GM19438 (cell line): ENCODE data around the gene PGGHG.
A peak's percentile ranks its signal among the peaks of the same experiment; 100 is the strongest.
"Not testable (repeated sequence)": the region's sequence is repeated elsewhere in the genome, so short reads cannot be mapped to it uniquely, and the experiment has no call there.

Source experiments
- ATAC-seq: cut with Tn5 transposase; IDR thresholded peaks from one replicate; pipeline ENCODE4 v1.9.1; 2021; ENCODE audit warnings: low read depth; ENCODE audit not compliant: unreplicated experiment

The PGGHG gene

DNA sequence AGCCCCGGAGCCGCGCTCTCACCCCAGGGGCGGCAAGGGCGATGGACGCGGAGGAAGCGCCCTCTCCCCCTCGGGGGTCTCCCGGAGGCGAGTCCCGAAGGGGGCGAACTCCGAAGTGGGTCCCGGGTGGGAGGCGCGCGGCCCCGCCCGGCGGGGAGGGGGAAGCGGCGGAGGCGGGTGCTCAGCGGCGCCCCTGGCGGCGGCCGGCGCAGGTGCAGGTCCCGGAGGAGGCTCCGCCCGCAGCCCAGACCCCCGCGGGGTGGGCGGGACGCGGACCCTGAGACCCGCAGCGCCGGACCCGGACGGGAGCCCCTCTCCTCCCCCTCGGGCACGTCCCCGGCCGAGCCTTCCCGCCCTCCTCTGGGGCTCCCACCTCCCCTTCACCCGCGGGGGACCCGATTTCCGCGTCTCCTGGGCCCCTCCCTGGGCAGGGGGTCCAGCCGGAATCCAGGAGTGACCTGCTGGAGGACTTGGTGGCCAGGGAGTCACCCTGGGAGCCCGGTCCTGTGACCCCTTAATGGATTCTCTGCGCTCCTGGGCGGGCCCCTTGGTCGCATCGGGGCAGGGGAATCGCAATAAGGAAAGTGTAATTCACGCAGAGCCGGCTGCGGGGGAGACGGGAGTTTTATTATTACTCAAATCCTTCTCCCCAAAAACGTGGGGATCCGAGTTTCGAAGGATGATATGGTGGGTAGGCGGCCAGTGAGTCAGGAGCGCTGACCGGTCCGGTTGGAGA lies 22.3 kb downstream of the PGGHG start:
- not testable (repeated sequence) for ATAC-seq

DNA sequence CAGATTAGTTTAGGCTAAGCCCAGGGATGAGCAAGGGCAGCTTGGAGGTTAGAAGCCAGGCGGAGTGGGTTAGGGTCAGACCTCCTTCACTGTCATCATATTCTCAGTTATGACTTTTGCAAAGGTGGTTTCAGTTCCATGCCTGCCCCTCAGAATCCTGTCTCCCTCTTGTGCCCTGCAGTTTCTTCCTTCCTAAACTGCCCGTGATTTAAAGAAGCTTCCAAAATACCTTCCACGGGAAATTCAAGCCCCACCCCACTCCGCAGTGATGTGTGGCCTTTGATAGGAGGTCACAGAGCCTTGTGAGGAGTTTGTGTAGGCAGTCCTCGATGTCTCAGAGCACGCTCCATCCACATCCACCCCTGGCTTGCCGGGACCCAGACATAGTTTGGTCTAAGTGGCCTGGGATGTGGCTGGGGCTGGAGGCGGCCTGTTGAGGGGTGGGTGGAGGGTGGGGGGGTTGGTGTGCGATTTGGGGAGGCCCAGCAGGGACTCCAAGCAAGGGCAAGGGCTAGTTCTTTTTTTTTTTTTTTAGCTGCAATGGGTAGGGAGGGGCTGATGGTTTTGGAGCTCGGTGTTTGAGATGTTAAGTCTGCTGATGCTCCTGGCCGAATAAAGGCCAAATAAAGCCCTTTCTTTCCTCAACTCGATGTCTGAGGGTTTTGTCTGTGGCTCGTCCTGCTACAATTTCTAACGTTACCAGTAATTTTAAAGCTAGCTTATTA lies 23.3 kb downstream of the PGGHG start:
- no peak for ATAC-seq

DNA sequence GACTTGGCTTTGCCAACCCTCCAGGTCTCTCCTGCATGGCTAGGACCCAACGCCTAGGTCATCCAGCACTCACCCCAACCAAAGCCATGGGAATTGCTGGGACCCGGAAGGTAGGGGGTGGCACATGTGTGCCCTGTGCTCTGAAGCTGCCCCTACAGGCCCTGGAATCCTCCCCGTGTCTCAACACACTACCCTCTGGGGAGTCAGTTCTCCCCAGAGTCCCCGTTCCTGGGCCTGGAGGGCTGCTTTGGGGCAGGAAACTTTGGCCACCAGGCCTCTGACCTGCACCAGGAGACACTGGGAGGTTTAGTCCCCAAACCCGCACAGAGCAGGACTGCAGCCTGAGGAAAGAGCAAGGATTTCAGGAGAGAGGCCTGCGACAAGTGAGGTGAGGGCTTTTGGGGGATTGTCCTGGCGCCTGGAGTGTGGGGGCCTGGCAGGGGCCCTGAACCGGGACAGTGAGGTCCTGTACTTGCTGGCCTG lies 24.4 kb downstream of the PGGHG start:
- peak; percentile 1 for ATAC-seq

DNA sequence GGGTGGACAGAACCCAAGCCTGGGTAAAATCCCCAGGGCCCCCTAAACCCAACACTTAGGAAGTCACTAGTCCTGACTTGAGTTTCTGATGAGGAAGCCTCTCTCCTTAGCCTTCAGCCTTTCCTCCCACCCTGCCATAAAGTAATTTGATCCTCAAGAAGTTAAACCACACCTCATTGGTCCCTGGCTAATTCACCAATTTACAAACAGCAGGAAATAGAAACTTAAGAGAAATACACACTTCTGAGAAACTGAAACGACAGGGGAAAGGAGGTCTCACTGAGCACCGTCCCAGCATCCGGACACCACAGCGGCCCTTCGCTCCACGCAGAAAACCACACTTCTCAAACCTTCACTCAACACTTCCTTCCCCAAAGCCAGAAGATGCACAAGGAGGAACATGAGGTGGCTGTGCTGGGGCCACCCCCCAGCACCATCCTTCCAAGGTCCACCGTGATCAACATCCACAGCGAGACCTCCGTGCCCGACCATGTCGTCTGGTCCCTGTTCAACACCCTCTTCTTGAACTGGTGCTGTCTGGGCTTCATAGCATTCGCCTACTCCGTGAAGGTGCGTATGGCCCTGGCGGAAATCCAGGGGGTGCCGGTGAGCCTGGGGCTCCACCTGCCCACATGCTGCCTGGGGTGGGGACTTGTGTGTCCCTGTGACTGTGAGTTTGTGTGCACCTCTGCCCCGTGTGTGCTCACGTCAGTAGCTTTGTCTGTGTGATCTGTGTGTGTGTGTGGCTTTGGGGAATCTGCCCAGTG lies 25.0 kb downstream of the PGGHG start, which contains the start of gene IFITM1:
Gene IFITM1, plus strand, starts transcription at position 254 of the 767 bp plus-strand sequence. Its CDS starts 131 bp downstream, at position 385.
- ATAC-seq: peak; percentile 41

DNA sequence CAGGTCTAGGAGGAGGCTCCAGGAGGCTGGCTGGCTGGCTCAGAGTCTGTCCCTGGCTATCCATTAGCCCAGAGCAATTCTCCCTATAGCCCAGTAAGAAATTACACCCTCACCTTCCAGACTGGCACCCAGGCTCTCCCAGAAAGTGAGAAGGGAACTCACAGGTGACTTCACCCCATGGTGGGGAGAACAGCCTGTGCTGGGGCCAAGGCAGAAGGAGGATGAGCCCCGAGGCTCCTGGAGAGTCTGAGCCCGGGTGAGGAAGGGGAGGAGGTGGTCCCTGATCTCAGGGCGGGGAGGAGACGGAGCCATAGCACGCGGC lies 25.6 kb downstream of the PGGHG start:
- ATAC-seq: not testable (repeated sequence)

DNA sequence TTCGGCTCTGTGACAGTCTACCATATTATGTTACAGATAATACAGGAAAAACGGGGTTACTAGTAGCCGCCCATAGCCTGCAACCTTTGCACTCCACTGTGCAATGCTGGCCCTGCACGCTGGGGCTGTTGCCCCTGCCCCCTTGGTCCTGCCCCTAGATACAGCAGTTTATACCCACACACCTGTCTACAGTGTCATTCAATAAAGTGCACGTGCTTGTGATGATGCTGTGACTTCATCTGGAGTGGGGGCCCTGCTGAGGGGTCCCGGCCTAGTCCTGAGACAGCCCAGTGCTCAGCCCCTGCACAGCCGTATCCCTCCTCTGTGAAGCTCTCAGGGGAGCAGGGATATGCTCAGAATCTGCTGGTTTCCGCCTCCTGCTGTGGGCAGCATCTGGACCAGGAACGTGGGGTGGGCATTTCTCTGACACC lies 26.1 kb downstream of the PGGHG start:
- no peak for ATAC-seq

DNA sequence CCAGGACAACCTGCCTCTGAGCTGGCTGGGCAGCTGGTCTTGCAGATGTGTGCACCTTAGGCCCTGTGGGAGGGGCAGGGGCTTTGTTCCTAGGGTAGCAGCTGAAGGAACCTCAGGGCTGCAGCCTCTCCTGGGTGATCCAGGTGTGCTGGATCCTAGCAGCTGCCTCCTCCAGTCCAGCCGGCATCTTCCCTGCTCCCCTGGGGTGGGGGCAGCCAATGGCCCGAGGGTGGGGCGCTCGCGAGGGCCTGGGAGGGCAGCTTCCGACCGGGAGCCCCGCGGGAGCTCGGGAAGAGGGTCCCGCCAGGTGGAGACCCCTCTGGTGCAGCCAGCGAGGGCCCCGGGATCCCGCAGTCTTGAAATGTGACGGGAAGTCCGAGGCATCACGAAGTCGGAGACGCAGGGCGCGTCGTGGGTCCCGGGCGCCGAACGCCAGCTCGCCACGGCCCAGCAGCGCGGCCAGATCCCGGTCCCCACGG lies 26.6 kb downstream of the PGGHG start:
- no peak for ATAC-seq

DNA sequence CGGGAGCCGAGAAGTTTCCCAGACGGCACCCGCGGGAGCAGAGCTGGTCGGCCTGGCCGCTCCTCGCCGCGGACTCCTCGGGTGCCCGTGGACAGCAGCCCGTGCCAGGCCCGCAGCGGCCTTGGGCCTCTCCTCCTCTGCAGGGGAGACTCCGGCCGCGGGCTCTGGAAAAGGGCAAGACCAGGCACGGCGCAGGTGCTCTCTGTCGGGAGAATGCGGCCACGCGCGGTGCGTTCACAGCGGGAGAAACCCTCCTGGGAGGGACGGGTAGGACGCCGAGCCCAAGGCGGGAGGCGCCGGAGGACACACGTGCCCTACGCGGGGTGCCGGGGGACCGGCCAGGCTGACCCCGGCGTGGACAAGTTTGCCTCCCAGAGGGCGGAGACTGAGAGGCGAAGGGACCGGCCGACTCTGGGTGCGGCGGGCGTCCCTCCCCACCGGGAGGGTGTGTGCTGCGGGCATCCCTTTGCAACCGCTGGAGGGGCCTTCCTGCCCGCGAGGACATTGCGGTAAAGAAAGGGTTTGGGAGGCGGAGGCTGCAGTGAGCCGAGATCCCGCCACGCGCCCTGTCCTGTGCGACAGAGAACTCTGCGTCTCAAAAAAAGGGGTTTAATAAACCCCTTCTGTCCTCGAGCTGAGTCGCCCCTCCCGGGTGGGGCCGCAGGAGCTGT lies 27.2 kb downstream of the PGGHG start:
- ATAC-seq: no peak

DNA sequence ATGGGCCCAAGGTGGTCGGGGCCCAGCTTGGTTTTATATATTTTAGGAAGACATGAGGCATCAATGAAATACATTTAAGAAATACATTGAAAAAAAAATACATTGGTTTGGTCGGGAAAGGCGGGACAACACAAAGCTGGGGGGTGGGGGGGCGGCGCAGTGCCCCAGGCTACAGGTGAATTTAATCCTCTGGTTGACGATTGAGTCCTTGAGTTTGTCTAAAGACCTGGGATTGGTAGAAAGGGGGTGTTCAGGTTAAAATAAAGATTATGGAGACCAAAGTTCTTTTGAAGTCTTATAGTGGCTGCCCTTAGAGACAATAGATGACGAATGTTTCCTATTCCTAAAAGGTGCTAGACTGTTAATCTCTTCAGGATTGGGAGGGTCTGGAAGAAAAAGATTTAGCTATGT lies 28.0 kb downstream of the PGGHG start:
- no peak for ATAC-seq

DNA sequence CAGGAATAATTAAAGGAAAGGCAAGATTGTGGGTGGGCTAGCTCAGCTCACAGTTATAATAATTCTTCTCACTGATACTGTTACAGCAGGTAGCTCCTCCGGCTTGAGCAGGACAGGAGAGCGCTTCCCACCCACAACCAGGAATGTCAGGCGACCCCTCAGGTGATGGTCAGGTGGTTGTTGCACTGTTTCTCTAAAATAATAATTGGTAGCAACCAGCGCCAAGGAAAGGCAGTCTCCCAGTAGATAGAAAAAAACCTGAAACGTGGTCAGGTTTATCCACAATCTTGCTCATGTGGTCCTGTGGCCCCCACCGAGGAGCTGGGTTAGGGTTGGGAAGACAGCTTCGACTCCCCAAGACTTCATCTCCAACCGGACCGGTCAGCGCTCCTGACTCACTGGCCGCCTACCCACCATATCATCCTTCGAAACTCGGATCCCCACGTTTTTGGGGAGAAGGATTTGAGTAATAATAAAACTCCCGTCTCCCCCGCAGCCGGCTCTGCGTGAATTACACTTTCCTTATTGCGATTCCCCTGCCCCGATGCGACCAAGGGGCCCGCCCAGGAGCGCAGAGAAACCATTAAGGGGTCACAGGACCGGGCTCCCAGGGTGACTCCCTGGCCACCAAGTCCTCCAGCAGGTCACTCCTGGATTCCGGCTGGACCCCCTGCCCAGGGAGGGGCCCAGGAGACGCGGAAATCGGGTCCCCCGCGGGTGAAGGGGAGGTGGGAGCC lies 28.9 kb downstream of the PGGHG start:
- ATAC-seq: not testable (repeated sequence)

DNA sequence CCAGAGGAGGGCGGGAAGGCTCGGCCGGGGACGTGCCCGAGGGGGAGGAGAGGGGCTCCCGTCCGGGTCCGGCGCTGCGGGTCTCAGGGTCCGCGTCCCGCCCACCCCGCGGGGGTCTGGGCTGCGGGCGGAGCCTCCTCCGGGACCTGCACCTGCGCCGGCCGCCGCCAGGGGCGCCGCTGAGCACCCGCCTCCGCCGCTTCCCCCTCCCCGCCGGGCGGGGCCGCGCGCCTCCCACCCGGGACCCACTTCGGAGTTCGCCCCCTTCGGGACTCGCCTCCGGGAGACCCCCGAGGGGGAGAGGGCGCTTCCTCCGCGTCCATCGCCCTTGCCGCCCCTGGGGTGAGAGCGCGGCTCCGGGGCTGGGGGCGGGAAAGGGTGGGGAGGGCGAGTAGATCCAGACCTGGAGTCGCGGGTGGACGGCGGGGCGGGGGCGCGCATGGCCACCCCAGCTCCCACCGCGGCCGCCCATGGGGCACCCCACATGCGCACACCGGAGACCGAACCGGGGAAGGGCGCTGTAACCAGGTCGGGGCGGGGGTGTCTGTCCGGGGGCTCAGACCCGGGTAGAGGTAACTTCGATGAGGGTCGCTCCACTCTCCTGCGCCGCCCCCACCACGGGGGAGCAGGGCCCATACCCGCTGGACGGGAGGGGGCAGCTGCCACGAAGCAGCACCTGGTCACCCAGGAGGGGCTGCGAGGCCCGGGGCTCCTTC lies 29.6 kb downstream of the PGGHG start:
- ATAC-seq: not testable (repeated sequence)

DNA sequence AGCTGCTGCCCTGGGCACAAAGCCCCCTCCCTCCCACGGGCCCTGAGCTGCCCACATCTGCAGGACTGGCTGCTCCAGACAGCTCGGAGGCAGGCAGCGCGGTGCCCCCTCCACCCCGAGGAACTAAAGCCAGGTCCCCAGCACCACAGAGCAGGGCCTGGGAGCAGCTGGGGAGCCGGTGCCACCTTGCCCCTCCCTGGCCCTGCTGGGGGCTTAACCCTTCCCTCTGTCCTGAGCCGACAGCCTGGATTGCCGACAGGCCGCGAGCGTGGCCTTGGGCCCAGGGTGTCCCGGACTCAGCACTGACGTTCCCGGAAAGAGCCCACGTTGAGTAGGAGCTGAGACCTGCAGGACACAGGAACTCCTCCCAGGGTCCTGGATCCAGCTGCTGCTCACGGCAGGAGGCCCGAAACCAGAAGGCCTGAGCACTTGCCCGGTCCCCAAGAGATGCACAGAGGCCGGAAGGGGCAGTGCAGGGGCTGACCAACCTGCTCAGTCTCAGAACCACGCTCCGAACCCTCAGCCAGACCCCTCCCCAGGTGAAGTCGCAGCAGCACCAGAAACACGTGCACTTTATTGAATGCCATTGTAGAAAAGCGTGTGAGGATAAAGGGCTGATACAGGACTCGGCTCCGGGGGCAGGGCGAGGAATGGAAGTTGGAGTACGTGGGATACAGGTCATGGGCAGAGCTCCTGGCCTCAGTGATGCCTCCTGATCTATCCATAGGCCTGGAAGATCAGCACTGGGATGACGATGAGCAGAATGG lies 30.4 kb downstream of the PGGHG start:
- ATAC-seq: not testable (repeated sequence)

DNA sequence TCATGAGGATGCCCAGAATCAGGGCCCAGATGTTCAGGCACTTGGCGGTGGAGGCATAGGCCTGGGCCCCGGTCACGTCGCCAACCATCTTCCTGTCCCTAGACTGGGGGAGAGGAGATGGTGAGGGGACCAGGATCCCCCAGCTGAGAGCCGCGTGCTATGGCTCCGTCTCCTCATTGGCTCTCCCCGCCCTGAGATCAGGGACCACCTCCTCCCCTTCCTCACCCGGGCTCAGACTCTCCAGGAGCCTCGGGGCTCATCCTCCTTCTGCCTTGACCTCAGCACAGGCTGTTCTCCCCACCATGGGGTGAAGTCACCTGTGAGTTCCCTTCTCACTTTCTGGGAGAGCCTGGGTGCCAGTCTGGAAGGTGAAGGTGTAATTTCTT lies 31.0 kb downstream of the PGGHG start:
- not testable (repeated sequence) for ATAC-seq

DNA sequence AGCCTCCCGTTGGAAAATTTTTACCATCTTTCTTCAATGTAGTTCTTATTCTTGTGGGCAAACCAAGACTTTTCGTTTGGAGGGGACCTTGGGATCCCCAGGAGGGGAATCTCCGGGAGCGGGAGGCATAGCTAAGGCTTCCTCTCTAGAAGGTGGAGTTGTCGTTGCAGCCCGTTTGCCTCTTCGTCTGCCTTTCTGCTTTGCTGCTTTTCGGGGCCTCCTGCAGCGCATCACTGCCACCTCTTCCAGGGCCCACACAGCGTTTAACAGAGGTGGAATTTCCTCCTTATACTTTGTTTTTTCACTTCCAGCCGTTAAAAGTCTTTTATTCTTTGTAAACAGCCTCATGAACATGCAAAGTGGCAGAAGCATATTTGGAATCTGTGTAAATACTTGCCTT lies 35.2 kb downstream of the PGGHG start:
- ATAC-seq: no peak

DNA sequence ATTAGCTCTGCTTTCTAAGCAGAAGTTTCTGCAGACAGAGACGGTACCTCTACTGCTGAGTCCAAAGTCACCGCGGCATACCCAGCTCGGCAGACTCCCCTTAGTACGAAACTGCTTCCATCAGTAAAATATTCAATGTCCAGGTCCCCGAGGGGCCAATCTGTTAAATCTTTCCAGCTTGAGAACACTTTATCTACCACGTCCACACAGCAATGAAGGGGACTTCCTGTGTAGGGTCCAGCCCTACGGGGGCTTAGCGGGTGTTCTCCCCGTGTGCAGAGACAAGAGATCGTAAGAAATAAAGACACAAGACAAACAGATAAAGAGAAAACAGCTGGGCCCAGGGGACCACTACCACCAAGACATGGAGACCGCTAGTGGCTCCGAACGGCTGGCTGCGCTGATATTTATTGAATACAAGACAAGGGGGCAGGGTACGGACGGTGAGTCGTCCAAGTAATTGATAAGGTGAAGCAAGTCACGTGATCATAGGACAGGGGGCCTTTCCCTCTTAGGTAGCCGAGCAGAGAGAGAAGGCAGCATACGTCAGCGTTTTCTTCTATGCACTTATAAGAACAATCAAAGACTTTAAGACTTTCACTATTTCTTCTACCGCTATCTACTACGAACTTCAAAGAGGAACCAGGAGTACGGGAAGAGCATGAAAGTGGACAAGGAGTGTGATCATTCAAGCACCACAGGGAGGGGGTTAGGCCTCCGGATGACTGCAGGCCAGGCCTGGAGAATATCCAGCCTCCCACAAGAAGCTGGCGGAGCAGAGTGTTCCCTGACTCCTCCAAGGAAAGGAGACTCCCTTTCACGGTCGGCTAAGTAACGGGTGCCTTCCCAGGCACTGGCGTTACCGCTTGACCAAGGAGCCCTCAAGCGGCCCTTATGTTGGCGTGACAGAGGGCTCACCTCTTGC lies 35.9 kb downstream of the PGGHG start:
- ATAC-seq: not testable (repeated sequence)

DNA sequence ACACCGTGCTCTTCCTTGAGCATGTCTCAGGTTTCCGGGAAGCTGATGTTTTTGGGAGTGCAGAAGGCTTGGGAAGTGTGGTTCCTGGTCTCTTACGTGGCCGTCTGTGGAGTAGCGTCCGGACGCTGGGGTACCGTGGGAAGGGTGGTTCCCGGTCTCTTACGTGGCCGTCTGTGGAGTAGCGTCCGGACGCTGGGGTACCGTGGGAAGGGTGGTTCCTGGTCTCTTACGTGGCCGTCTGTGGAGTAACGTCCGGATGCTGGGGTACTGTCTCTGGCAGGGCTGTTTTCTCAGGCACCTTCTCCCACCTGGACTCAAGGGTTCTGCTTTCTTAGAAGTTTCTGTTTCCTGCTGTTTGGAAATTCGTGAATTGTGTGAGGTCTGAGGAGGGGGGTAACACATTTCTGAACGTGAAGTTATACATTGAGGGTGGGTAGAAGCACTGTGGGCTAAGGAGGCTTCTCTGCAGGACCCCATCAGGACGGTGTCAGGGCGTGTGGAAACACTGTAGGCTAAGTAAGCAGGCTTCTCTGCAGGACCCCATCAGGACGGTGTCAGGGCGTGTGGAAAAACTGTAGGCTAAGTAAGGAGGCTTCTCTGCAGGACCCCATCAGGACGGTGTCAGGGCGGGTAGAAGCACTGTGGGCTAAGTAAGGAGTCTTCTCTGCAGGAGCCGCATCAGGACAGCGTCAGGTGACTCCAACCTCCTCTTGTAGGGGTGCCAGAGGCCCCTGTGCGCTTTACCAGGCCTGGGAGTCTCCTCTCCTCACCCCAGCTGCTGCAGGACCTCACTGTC lies 37.1 kb downstream of the PGGHG start:
- ATAC-seq: no peak

DNA sequence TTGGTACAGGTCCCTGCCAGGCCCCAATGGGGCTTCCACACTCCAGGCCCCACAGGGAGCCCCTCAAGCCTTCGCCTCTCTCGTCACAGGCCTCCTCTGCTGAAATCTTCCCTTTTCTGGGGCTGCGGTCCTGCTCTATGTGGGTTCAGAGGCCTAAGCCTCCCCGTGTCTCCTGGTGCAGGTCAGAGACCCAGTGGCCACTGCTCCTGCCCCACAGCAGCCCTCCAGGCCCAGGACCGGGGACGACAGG lies 37.6 kb downstream of the PGGHG start:
- peak; percentile 5 for ATAC-seq
